Endothelial cell of umbilical vein (primary cell): ENCODE results near the gene MYO18A.

ENCODE experiments used
- FOS ChIP-seq: IDR thresholded peaks from 2 replicates; pipeline ENCODE4 v1.6.1; 2011; ENCODE audit warnings: mild to moderate bottlenecking, low read length, moderate library complexity, borderline replicate concordance; ENCODE audit not compliant: insufficient read depth
- JUN ChIP-seq: IDR thresholded peaks from 2 replicates; pipeline ENCODE4 v1.6.1; 2011; ENCODE audit warnings: borderline replicate concordance, low read depth; ENCODE audit not compliant: insufficient read length, insufficient read depth
- MYC ChIP-seq: IDR thresholded peaks from one replicate; pipeline ENCODE4 v1.6.1; 2011; ENCODE audit warnings: mild to moderate bottlenecking, low read depth, low read length
- POLR2A ChIP-seq: IDR thresholded peaks from 2 replicates; pipeline ENCODE4 v1.6.1; 2012; ENCODE audit warnings: low read depth, mild to moderate bottlenecking, control low read depth, low read length
- TF ChIP-seq, protein P1 (sequence below): IDR thresholded peaks from 2 replicates; pipeline ENCODE4 v1.6.1; 2011; ENCODE audit not compliant: insufficient read depth, insufficient read length

DNA sequence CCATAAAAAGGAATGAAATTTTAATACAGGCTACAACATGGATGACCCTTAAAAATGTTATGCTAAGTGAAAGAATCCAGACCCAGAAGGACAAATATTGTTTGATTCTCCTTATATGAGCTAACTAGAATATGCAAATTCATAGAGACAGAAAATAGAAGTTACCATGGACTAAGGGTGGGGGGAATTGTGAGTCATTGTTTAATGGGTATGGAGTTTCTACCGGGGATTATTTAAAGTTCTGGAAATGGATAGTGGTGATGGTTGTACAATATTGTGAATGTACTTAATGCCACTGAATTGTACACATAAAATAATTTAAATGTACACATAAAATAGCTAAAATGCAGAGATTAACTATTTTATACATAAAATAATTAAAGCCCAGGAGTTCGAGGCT is 9.2 kb upstream of the MYO18A start:
- TF ChIP-seq POLR2A: no peak
- TF ChIP-seq JUN: no peak
- TF ChIP-seq, protein P1, sequence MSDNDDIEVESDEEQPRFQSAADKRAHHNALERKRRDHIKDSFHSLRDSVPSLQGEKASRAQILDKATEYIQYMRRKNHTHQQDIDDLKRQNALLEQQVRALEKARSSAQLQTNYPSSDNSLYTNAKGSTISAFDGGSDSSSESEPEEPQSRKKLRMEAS: no peak
- TF ChIP-seq MYC: no peak
- no peak for TF ChIP-seq FOS
